Ishikawa (cell line): ENCODE results near the gene PPP1CC.

Source experiments
- CEBPB ChIP-seq: IDR thresholded peaks from 2 replicates; pipeline ENCODE4 v1.6.1; 2012
- CREB1 ChIP-seq: IDR thresholded peaks from 2 replicates; pipeline ENCODE4 v1.6.1; 2012; ENCODE audit warnings: low read depth
- EGR1 ChIP-seq: IDR thresholded peaks from 2 replicates; pipeline ENCODE4 v1.6.1; 2012
- EP300 ChIP-seq: IDR thresholded peaks from 2 replicates; pipeline ENCODE4 v1.6.1; 2012; ENCODE audit warnings: borderline replicate concordance
- FOXM1 ChIP-seq: IDR thresholded peaks from 2 replicates; pipeline ENCODE4 v1.6.1; 2012; ENCODE audit warnings: low read depth, borderline replicate concordance
- MAX ChIP-seq: IDR thresholded peaks from 2 replicates; pipeline ENCODE4 v1.6.1; 2012
- NFIC ChIP-seq: IDR thresholded peaks from 2 replicates; pipeline ENCODE4 v1.6.1; 2012
- RAD21 ChIP-seq: IDR thresholded peaks from 2 replicates; pipeline ENCODE4 v1.6.1; 2012; ENCODE audit warnings: low read depth
- REST ChIP-seq: IDR thresholded peaks from 2 replicates; pipeline ENCODE4 v1.6.1; 2012; ENCODE audit warnings: low read depth, mild to moderate bottlenecking
- TAF1 ChIP-seq: IDR thresholded peaks from 2 replicates; pipeline ENCODE4 v1.6.1; 2012; ENCODE audit warnings: low read depth, mild to moderate bottlenecking
- TCF12 ChIP-seq: IDR thresholded peaks from 2 replicates; pipeline ENCODE4 v1.6.1; 2012; ENCODE audit warnings: low read depth
- TEAD4 ChIP-seq: IDR thresholded peaks from 2 replicates; pipeline ENCODE4 v1.6.1; 2012
- USF1 ChIP-seq: IDR thresholded peaks from 2 replicates; pipeline ENCODE4 v1.6.1; 2012
- YY1 ChIP-seq: IDR thresholded peaks from 2 replicates; pipeline ENCODE4 v1.6.1; 2012; ENCODE audit warnings: low read depth
- ZBTB7A ChIP-seq: IDR thresholded peaks from 2 replicates; pipeline ENCODE4 v1.6.1; 2012; ENCODE audit warnings: low read depth

Gene PPP1CC

GRCh38 chr12:110726708-110727369 is 15.9 kb downstream of the PPP1CC start:
- no peak for TF ChIP-seq TCF12
- TF ChIP-seq EP300 = no peak
- TF ChIP-seq USF1 = no peak
- no peak for TF ChIP-seq YY1
- no peak for TF ChIP-seq ZBTB7A
- TF ChIP-seq NFIC = no peak
- no peak for TF ChIP-seq FOXM1
- no peak for TF ChIP-seq REST
- no peak for TF ChIP-seq RAD21
- TF ChIP-seq MAX = no peak
- no peak for TF ChIP-seq TEAD4
- no peak for TF ChIP-seq CEBPB
- TF ChIP-seq CREB1 = no peak

- TF ChIP-seq CREB1 (no peak), USF1 (no peak), EGR1 (no peak), EP300 (no peak), TAF1 (no peak), RAD21 (no peak), FOXM1 (no peak), YY1 (no peak), ZBTB7A (no peak), MAX (no peak)
Measured at GRCh38 chr12:110726028-110726427, 16.7 kb downstream of the PPP1CC start.

GRCh38 chr12:110725267-110725666 is 17.4 kb downstream of the PPP1CC start:
- TF ChIP-seq CREB1 (no peak), REST (no peak), EP300 (no peak)

- TF ChIP-seq ZBTB7A (no peak), YY1 (no peak), TAF1 (no peak), NFIC (no peak), REST (no peak), EP300 (no peak), TCF12 (no peak), RAD21 (no peak), CREB1 (no peak), MAX (no peak), TEAD4 (no peak), USF1 (no peak), FOXM1 (no peak)
Measured at GRCh38 chr12:110721570-110721969, 21.1 kb downstream of the PPP1CC start.

GRCh38 chr12:110720516-110720915 is 22.2 kb downstream of the PPP1CC start:
- no peak for TF ChIP-seq MAX
- TF ChIP-seq TAF1 = no peak
